Measurements from ENCODE around the gene IRF4.

DNA sequence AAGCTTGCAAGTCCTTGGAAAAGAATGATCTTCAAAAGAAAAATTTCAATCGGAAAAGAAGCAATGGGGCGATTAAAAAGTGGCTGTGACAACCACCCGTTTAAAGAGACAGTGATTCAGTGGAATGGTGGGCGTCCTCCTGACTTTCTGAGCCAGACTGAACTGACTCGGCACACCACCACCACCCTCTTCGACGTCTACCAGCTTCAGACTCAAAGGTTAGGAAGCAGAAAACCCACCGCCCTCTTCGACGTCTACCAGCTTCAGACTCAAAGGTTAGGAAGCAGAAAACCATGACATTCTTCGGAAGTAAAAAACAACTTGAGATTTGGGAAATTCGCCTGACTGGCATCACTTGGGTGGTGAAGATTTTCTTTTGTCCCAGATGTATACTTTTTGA is 28.3 kb upstream of the IRF4 start:
- TF ChIP-seq, protein P1, sequence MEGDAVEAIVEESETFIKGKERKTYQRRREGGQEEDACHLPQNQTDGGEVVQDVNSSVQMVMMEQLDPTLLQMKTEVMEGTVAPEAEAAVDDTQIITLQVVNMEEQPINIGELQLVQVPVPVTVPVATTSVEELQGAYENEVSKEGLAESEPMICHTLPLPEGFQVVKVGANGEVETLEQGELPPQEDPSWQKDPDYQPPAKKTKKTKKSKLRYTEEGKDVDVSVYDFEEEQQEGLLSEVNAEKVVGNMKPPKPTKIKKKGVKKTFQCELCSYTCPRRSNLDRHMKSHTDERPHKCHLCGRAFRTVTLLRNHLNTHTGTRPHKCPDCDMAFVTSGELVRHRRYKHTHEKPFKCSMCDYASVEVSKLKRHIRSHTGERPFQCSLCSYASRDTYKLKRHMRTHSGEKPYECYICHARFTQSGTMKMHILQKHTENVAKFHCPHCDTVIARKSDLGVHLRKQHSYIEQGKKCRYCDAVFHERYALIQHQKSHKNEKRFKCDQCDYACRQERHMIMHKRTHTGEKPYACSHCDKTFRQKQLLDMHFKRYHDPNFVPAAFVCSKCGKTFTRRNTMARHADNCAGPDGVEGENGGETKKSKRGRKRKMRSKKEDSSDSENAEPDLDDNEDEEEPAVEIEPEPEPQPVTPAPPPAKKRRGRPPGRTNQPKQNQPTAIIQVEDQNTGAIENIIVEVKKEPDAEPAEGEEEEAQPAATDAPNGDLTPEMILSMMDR (IDR thresholded peaks at IDR 0.05; ENCODE audit: low read depth, low read length) = no peak
- no peak for TF ChIP-seq MYC (IDR thresholded peaks at IDR 0.05; ENCODE audit: low read depth, low read length)

All from NB4 (cell line).